ENCODE results near the gene PRSS27.

- no peak for TF ChIP-seq CTCF (IDR thresholded peaks at IDR 0.05)
- no peak for TF ChIP-seq ZFX (IDR thresholded peaks at IDR 0.05; ENCODE audit: borderline replicate concordance)
Measured at GRCh38 chr16:2739625-2740430, 19.8 kb upstream of the PRSS27 start.

Data from 22Rv1 (cell line).